GM23248 (cell line): ENCODE results near the gene MRPS14.

ENCODE experiments used
- EZH2 ChIP-seq: fragments of 200-600 bp; sonication (generic); IDR thresholded peaks from 2 replicates; pipeline ENCODE4 v1.6.1; 2018; ENCODE audit warnings: antibody characterized with exemption, mild to moderate bottlenecking; ENCODE audit not compliant: insufficient read depth, poor library complexity, severe bottlenecking
- EZH2phosphoT487 ChIP-seq: fragments of 200-600 bp; sonication (generic); IDR thresholded peaks from 2 replicates; pipeline ENCODE4 v1.6.1; 2018; ENCODE audit warnings: antibody characterized with exemption, moderate library complexity, mild to moderate bottlenecking, low read depth; ENCODE audit not compliant: insufficient read depth

- TF ChIP-seq EZH2 (no peak), EZH2phosphoT487 (no peak)
These were observed 40.1 kb downstream of the MRPS14 start for GRCh38 chr1:174982971-174983689.
